Fibroblast of lung (primary cell): ENCODE results near the gene NUFIP2. TPM values are rescaled to one million over a fixed set of nuclear protein-coding genes. Genes with fewer than 3 reads are reported as not detected.

ENCODE experiments used
- DNase-seq, 2 donors: peaks; one replicate each; pipeline versions ENCODE4 v3.0.0 to v3.0.0-alpha.2; 2010; ENCODE audit warnings: low read depth in 2 of 2
- H2AFZ ChIP-seq: 2 replicates; pipeline ENCODE4 v1.5.1; 2012; ENCODE audit warnings: low read length, control low read depth, inconsistent platforms
- H3K27ac ChIP-seq: 2 replicates; pipeline ENCODE4 v1.5.1; 2011; ENCODE audit warnings: low read length, control low read depth; ENCODE audit not compliant: insufficient read depth
- H3K27me3 ChIP-seq: 2 replicates; pipeline ENCODE4 v1.5.1; 2011; ENCODE audit warnings: mild to moderate bottlenecking, low read length; ENCODE audit not compliant: control insufficient read depth, insufficient read depth
- H3K36me3 ChIP-seq: 2 replicates; pipeline ENCODE4 v1.5.1; 2011; ENCODE audit warnings: low read length; ENCODE audit not compliant: control insufficient read depth, insufficient read depth
- H3K4me1 ChIP-seq: 2 replicates; pipeline ENCODE4 v1.5.1; 2011; ENCODE audit warnings: low read length; ENCODE audit not compliant: control insufficient read depth, insufficient read depth; ENCODE audit errors: extremely low read depth
- H3K4me2 ChIP-seq: 2 replicates; pipeline ENCODE4 v1.5.1; 2011; ENCODE audit warnings: low read length, control low read depth; ENCODE audit not compliant: insufficient read depth; ENCODE audit errors: extremely low read depth
- H3K4me3 ChIP-seq, 4 experiments: fragments of 200-600 bp in 1 of 4; sonication (generic) in 1 of 4; replicated peaks in 1 of 4; 2 replicates each; pipeline ENCODE4 v1.5.1; 2011 to 2016; ENCODE audit warnings: low read length in 4 of 4, low read depth in 3 of 4, mild to moderate bottlenecking in 3 of 4, control low read depth in 2 of 4, inconsistent platforms in 1 of 4, mixed read lengths in 1 of 4; ENCODE audit not compliant: insufficient read depth in 1 of 4; ENCODE audit errors: control extremely low read depth in 1 of 4
- H3K79me2 ChIP-seq: 2 replicates; pipeline ENCODE4 v1.5.1; 2012; ENCODE audit warnings: mild to moderate bottlenecking, low read length, inconsistent platforms; ENCODE audit not compliant: control insufficient read depth, insufficient read depth
- H3K9ac ChIP-seq: 2 replicates; pipeline ENCODE4 v1.5.1; 2011; ENCODE audit warnings: mild to moderate bottlenecking, low read length, control low read depth; ENCODE audit not compliant: insufficient read depth
- H3K9me3 ChIP-seq: 2 replicates; pipeline ENCODE4 v1.5.1; 2012; ENCODE audit warnings: low read depth, low read length; ENCODE audit not compliant: control insufficient read depth, insufficient read depth
- H4K20me1 ChIP-seq: 2 replicates; pipeline ENCODE4 v1.5.1; 2011; ENCODE audit warnings: low read length; ENCODE audit not compliant: control insufficient read depth, insufficient read depth; ENCODE audit errors: extremely low read depth
- EZH2 ChIP-seq: IDR thresholded peaks from 2 replicates; pipeline ENCODE4 v1.5.1; 2012; ENCODE audit warnings: low read length, control low read depth, mild to moderate bottlenecking; ENCODE audit errors: missing control alignments
- polyA minus RNA-seq: library from RNA; depleted of rRNA, polyadenylated mRNA; stranded (reverse); fragments of >200 nt; gene quantifications from 2 replicates; pipeline ENCODE4 v1.2.3, GENCODE V29; 2011; ENCODE audit warnings: low replicate concordance
- polyA plus RNA-seq, 2 donors: library from polyadenylated mRNA; depleted of rRNA in 1 of 2; stranded (reverse) in 1 of 2; unstranded in 1 of 2; fragments of >200 nt; gene quantifications; 2 replicates each; pipeline ENCODE4 v1.2.1, GENCODE V29; 2011 to 2012; ENCODE audit warnings: missing spikeins in 1 of 2
- total RNA-seq: library from RNA; depleted of rRNA; stranded (reverse); fragments of >200 nt; gene quantifications from 2 replicates; pipeline ENCODE4 v1.2.1, GENCODE V29; 2014
- TF ChIP-seq, protein P1 (sequence below), 2 donors: IDR thresholded peaks in 1 of 2; conservative IDR thresholded peaks in 1 of 2; 1 replicate in 1 of 2; 2 replicates in 1 of 2; pipeline ENCODE4 v1.5.1; 2011 to 2012; ENCODE audit warnings: low read length in 2 of 2, control low read depth in 1 of 2, inconsistent platforms in 1 of 2, low read depth in 1 of 2, mild to moderate bottlenecking in 1 of 2

NUFIP2 gene, protein sequence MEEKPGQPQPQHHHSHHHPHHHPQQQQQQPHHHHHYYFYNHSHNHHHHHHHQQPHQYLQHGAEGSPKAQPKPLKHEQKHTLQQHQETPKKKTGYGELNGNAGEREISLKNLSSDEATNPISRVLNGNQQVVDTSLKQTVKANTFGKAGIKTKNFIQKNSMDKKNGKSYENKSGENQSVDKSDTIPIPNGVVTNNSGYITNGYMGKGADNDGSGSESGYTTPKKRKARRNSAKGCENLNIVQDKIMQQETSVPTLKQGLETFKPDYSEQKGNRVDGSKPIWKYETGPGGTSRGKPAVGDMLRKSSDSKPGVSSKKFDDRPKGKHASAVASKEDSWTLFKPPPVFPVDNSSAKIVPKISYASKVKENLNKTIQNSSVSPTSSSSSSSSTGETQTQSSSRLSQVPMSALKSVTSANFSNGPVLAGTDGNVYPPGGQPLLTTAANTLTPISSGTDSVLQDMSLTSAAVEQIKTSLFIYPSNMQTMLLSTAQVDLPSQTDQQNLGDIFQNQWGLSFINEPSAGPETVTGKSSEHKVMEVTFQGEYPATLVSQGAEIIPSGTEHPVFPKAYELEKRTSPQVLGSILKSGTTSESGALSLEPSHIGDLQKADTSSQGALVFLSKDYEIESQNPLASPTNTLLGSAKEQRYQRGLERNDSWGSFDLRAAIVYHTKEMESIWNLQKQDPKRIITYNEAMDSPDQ
- total RNA-seq = 33.2 and 35.4 TPM in 2 replicates
- polyA plus RNA-seq = 11.0 and 12.3 TPM in 2 replicates
- polyA plus RNA-seq (2012) = 16.7 and 20.7 TPM in 2 replicates
- 7.2 and 7.4 TPM in 2 replicates for polyA minus RNA-seq

DNA sequence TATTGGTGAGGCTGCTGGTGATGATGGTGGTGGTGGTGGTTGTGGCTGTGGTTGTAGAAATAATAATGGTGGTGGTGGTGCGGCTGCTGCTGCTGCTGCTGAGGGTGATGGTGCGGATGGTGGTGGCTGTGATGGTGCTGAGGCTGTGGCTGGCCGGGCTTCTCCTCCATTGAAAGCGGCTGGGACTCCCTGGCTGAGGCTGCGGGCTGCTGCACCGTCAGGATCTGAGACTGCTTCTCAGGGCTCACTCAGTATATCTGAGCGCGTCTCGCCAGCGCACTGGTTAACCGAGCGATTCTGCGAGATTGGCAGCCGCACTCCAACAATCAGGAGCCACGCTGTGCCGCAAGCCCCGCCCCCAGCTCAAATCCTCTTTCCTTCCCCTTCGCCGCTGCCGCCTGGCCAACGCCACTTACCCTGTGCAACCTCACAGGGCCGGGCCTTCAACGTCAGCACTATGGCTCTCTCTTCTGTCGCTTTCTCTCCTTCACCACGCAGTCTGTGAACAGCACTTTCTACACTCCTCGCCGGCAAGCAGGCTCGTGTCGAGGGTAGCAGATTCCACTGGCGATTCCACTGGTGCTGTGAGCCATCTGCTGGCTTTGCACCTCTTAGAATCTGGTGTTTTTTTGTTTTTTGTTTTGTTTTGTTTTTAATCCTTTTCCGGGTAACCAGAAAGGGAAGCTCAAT is at the start of gene NUFIP2:
Gene NUFIP2 (minus strand): TSS at position 259 of the 690 bp plus-strand sequence. CDS start 89 bp downstream, at position 170.
- Histone ChIP-seq H3K9me3 (no peaks in the 10 kb centered on the region), H3K79me2 (peaks cover 47% of the 10 kb centered on the region), H3K9ac (peak within 1 kb of the TSS; percentile 78), H3K36me3 (peaks cover 3% of the 10 kb centered on the region), H3K4me2 (peak within 1 kb of the TSS; percentile 93), H3K27me3 (no peaks in the 10 kb centered on the region), H4K20me1 (no peaks in the 10 kb centered on the region), H3K4me1 (peaks cover 3% of the 10 kb centered on the region), H3K27ac (peak within 1 kb of the TSS; percentile 85), H3K4me3 (peak within 1 kb of the TSS; percentile 88 to 99 (median 96)), H2AFZ (peak within 1 kb of the TSS; percentile 91)
- no peak for TF ChIP-seq EZH2
- TF ChIP-seq, protein P1, sequence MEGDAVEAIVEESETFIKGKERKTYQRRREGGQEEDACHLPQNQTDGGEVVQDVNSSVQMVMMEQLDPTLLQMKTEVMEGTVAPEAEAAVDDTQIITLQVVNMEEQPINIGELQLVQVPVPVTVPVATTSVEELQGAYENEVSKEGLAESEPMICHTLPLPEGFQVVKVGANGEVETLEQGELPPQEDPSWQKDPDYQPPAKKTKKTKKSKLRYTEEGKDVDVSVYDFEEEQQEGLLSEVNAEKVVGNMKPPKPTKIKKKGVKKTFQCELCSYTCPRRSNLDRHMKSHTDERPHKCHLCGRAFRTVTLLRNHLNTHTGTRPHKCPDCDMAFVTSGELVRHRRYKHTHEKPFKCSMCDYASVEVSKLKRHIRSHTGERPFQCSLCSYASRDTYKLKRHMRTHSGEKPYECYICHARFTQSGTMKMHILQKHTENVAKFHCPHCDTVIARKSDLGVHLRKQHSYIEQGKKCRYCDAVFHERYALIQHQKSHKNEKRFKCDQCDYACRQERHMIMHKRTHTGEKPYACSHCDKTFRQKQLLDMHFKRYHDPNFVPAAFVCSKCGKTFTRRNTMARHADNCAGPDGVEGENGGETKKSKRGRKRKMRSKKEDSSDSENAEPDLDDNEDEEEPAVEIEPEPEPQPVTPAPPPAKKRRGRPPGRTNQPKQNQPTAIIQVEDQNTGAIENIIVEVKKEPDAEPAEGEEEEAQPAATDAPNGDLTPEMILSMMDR (conservative IDR thresholded peaks at IDR 0.05 in 1 of 2, IDR thresholded peaks at IDR 0.05 in 1 of 2; ENCODE audit: low read depth in 1 of 2, low read length in 2 of 2) = peak in 1 of 2 donors; percentile 10
- peak; percentile 97 to 98 for DNase-seq

DNA sequence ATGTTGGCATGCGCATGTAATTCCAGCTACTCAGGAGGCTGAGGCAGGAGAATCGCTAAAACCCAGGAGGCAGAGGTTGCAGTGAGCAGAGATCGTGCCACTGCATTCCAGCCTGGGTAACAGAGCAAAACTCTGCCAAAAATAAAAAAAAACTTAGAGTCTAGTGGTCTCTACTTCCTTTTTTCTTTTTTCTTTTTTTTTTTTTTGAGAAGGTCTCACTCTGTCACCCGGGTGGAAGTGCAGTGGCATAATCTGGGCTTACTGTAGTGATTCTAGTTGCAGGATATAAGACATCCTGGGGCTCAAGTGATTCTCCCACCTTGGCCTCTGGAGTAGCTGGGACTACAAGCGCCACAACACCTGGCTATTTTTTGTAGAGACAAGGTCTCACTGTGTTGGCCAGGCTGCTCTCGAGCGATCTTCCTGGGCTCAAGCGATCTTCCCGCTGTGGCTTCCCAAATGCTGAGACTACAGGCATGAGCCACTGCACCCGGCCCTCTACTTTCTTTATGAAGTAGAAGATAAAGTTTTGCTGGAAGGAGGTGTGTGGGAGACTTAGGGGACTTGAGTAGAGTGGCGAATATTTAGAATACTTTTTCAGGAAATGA is 48.3 kb upstream of the NUFIP2 start:
- H3K4me1 ChIP-seq = no peaks in the 10 kb centered on the region
- H3K9ac ChIP-seq = no peak overlapping the region
- no peak overlapping the region for H3K4me2 ChIP-seq
- no peaks in the 10 kb centered on the region for H3K9me3 ChIP-seq
- DNase-seq = no peak
- no peak overlapping the region for H3K4me3 ChIP-seq
- H3K27ac ChIP-seq = no peak overlapping the region
- H3K36me3 ChIP-seq = no peaks in the 10 kb centered on the region
- TF ChIP-seq, protein P1 (conservative IDR thresholded peaks at IDR 0.05 in 1 of 2, IDR thresholded peaks at IDR 0.05 in 1 of 2; ENCODE audit: low read depth in 1 of 2, low read length in 2 of 2) = no peak
- TF ChIP-seq EZH2 = no peak
- no peaks in the 10 kb centered on the region for H4K20me1 ChIP-seq
- no peak overlapping the region for H2AFZ ChIP-seq
- H3K27me3 ChIP-seq = peaks cover 13% of the 10 kb centered on the region
- H3K79me2 ChIP-seq = no peaks in the 10 kb centered on the region
